ENCODE results near the gene BNC2.

BNC2 gene

GRCh38 chr9:16673171-16673570, 197.3 kb downstream of the BNC2 start:
- no peak for DNase-seq (ENCODE audit: low read depth)

GRCh38 chr9:16672501-16672900, 198.0 kb downstream of the BNC2 start:
- no peak for DNase-seq (ENCODE audit: low read depth)

- DNase-seq (ENCODE audit: low read depth), result no peak
Measured at GRCh38 chr9:16671591-16672137, 198.8 kb downstream of the BNC2 start.

- DNase-seq (ENCODE audit: low read depth), result no peak
Measured at GRCh38 chr9:16670791-16671190, 199.7 kb downstream of the BNC2 start.

- no peak for DNase-seq (ENCODE audit: low read depth)
Measured at GRCh38 chr9:16668734-16669295, 201.7 kb downstream of the BNC2 start.

GRCh38 chr9:16664211-16664610, 206.3 kb downstream of the BNC2 start:
- no peak for DNase-seq (ENCODE audit: low read depth)

- no peak for DNase-seq (ENCODE audit: low read depth)
Measured at GRCh38 chr9:16661816-16662215, 208.7 kb downstream of the BNC2 start.

- DNase-seq (ENCODE audit: low read depth), result no peak
Measured at GRCh38 chr9:16659096-16659495, 211.4 kb downstream of the BNC2 start.

- no peak for DNase-seq (ENCODE audit: low read depth)
Measured at GRCh38 chr9:16656432-16657169, 213.9 kb downstream of the BNC2 start.

GRCh38 chr9:16654596-16655126, 215.8 kb downstream of the BNC2 start:
- DNase-seq (ENCODE audit: low read depth), result no peak

GRCh38 chr9:16653491-16654399, 216.7 kb downstream of the BNC2 start:
- DNase-seq (ENCODE audit: low read depth), result no peak

- DNase-seq (ENCODE audit: low read depth), result no peak
Measured at GRCh38 chr9:16652582-16652981, 217.9 kb downstream of the BNC2 start.

- no peak for DNase-seq (ENCODE audit: low read depth)
Measured at GRCh38 chr9:16651446-16651964, 219.0 kb downstream of the BNC2 start.

- DNase-seq (ENCODE audit: low read depth), result no peak
Measured at GRCh38 chr9:16645970-16646369, 224.5 kb downstream of the BNC2 start.

GRCh38 chr9:16642421-16643109, 227.9 kb downstream of the BNC2 start:
- no peak for DNase-seq (ENCODE audit: low read depth)

GRCh38 chr9:16640649-16641048, 229.8 kb downstream of the BNC2 start:
- no peak for DNase-seq (ENCODE audit: low read depth)

GRCh38 chr9:16639644-16640043, 230.8 kb downstream of the BNC2 start:
- no peak for DNase-seq (ENCODE audit: low read depth)

GRCh38 chr9:16637911-16638310, 232.6 kb downstream of the BNC2 start:
- no peak for DNase-seq (ENCODE audit: low read depth)

GRCh38 chr9:16637218-16637617, 233.3 kb downstream of the BNC2 start:
- no peak for DNase-seq (ENCODE audit: low read depth)

- no peak for DNase-seq (ENCODE audit: low read depth)
Measured at GRCh38 chr9:16633794-16634193, 236.7 kb downstream of the BNC2 start.

- DNase-seq (ENCODE audit: low read depth), result no peak
Measured at GRCh38 chr9:16628413-16628812, 242.1 kb downstream of the BNC2 start.

- DNase-seq (ENCODE audit: low read depth), result no peak
Measured at GRCh38 chr9:16627967-16628366, 242.5 kb downstream of the BNC2 start.

All from stimulated activated CD8-positive, alpha-beta memory T cell treated with anti-CD3 and anti-CD28 coated beads, Interleukin-12 subunit alpha, Interleukin-12 subunit beta, amount 100 ng/mL, for 4 hours (primary cell).